Neural progenitor cell (in vitro differentiated cells): ENCODE results near the gene CYB5R4. TPM values are rescaled to one million over a fixed set of nuclear protein-coding genes. Genes with fewer than 3 reads are reported as not detected.

ENCODE experiments used
- DNase-seq: peaks from one replicate; pipeline ENCODE4 v3.0.0-alpha.2; 2016; ENCODE audit warnings: low spot score
- H2AFZ ChIP-seq: fragments of 200-600 bp; sonication (generic); replicated peaks from 2 replicates; pipeline ENCODE4 v1.6.1; 2016; ENCODE audit warnings: antibody characterized with exemption
- H3F3A ChIP-seq: fragments of 200-600 bp; sonication (generic); 2 replicates; pipeline ENCODE4 v1.6.1; 2016; ENCODE audit warnings: antibody characterized with exemption, low read depth
- H3K27ac ChIP-seq: fragments of 200-600 bp; sonication (generic); 2 replicates; pipeline ENCODE4 v1.5.1; 2016; ENCODE audit warnings: mild to moderate bottlenecking
- H3K27me3 ChIP-seq: fragments of 200-600 bp; sonication (generic); 2 replicates; pipeline ENCODE4 v1.6.1; 2016; ENCODE audit warnings: mild to moderate bottlenecking, moderate library complexity
- H3K36me3 ChIP-seq: fragments of 200-600 bp; sonication (generic); 2 replicates; pipeline ENCODE4 v1.5.1; 2016
- H3K4me1 ChIP-seq: fragments of 200-600 bp; sonication (generic); 2 replicates; pipeline ENCODE4 v1.6.1; 2016; ENCODE audit warnings: mixed run types
- H3K4me2 ChIP-seq: fragments of 200-600 bp; sonication (generic); 2 replicates; pipeline ENCODE4 v1.6.1; 2016
- H3K4me3 ChIP-seq: fragments of 200-600 bp; sonication (generic); 2 replicates; pipeline ENCODE4 v1.5.1; 2016
- H3K79me2 ChIP-seq: fragments of 200-600 bp; sonication (generic); 2 replicates; pipeline ENCODE4 v1.6.1; 2016; ENCODE audit warnings: low read depth
- H3K9ac ChIP-seq: fragments of 200-600 bp; sonication (generic); 2 replicates; pipeline ENCODE4 v1.6.1; 2016
- H3K9me3 ChIP-seq: fragments of 200-600 bp; sonication (generic); 2 replicates; pipeline ENCODE4 v1.5.1; 2016; ENCODE audit warnings: low read depth
- H4K20me1 ChIP-seq: fragments of 200-600 bp; sonication (generic); 2 replicates; pipeline ENCODE4 v1.6.1; 2016; ENCODE audit warnings: low read depth
- H3K27ac Mint-ChIP-seq: 3 replicates; pipeline ENCODE4 v1.8.0; 2021; ENCODE audit warnings: mixed read lengths
- H3K27me3 Mint-ChIP-seq: 2 replicates; pipeline ENCODE4 v1.8.0; 2022; ENCODE audit warnings: low read depth, mild to moderate bottlenecking, inconsistent platforms, moderate library complexity, mixed read lengths; ENCODE audit not compliant: insufficient read depth
- H3K36me3 Mint-ChIP-seq: 3 replicates; pipeline ENCODE4 v1.8.0; 2021; ENCODE audit warnings: mixed read lengths
- H3K4me1 Mint-ChIP-seq: 3 replicates; pipeline ENCODE4 v1.8.0; 2021; ENCODE audit warnings: mixed read lengths
- H3K4me3 Mint-ChIP-seq: 3 replicates; pipeline ENCODE4 v1.8.0; 2021; ENCODE audit warnings: mild to moderate bottlenecking, moderate library complexity, mixed read lengths
- H3K9me3 Mint-ChIP-seq: 3 replicates; pipeline ENCODE4 v1.8.0; 2020; ENCODE audit warnings: mixed read lengths
- EZH2 ChIP-seq: fragments of 200-600 bp; sonication (generic); IDR thresholded peaks from 2 replicates; pipeline ENCODE4 v1.6.1; 2017; ENCODE audit warnings: antibody characterized with exemption, mild to moderate bottlenecking, moderate library complexity
- EZH2phosphoT487 ChIP-seq: fragments of 200-600 bp; sonication (generic); IDR thresholded peaks from 2 replicates; pipeline ENCODE4 v1.6.1; 2017; ENCODE audit warnings: antibody characterized with exemption
- total RNA-seq: library from RNA; depleted of rRNA; stranded (reverse); fragments of >200 nt; gene quantifications from 2 replicates; pipeline ENCODE4 v1.2.3, GENCODE V29; 2015; ENCODE audit warnings: low replicate concordance
- TF ChIP-seq, protein P1 (sequence below): fragments of 200-600 bp; sonication (generic); IDR thresholded peaks from 2 replicates; pipeline ENCODE4 v1.5.1; 2017; ENCODE audit warnings: antibody characterized with exemption, mild to moderate bottlenecking

The CYB5R4 gene
- total RNA-seq, 1 donor from 2014 or later, result 8.5 TPM

DNA sequence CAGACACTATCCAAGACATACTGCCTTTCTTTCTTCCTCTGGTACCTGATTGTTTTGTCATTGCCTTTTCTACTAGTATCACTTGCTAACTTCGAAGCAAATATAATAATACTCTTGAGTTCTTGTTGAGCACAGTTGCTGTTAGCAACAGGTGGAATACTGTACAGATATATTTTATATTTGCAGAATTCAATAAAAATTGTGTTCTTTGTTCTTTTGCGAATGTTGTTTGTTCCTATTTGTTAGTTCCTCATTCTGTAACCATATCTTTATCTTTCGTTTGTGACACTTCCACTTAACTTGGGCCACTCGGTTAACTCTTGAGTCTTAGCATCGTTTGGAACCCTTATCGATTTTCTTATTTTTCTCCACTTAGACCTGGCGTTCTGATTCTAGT is 868 bp downstream of the CYB5R4 start:
- peaks cover 38% of the 10 kb centered on the region for H3K79me2 ChIP-seq
- Mint-ChIP-seq H3K27ac (no peak overlapping the region), H3K9me3 (no peaks in the 10 kb centered on the region), H3K4me3 (peak overlapping the region; percentile 95), H3K36me3 (peaks cover 1% of the 10 kb centered on the region), H3K27me3 (peaks cover 10% of the 10 kb centered on the region), H3K4me1 (peaks cover 14% of the 10 kb centered on the region)
- no peaks in the 10 kb centered on the region for H3K9me3 ChIP-seq
- peaks cover 13% of the 10 kb centered on the region for H4K20me1 ChIP-seq
- H2AFZ ChIP-seq, result peak overlapping the region; percentile 78
- no peak for DNase-seq
- TF ChIP-seq EZH2 (no peak), EZH2phosphoT487 (no peak)
- TF ChIP-seq, protein P1, sequence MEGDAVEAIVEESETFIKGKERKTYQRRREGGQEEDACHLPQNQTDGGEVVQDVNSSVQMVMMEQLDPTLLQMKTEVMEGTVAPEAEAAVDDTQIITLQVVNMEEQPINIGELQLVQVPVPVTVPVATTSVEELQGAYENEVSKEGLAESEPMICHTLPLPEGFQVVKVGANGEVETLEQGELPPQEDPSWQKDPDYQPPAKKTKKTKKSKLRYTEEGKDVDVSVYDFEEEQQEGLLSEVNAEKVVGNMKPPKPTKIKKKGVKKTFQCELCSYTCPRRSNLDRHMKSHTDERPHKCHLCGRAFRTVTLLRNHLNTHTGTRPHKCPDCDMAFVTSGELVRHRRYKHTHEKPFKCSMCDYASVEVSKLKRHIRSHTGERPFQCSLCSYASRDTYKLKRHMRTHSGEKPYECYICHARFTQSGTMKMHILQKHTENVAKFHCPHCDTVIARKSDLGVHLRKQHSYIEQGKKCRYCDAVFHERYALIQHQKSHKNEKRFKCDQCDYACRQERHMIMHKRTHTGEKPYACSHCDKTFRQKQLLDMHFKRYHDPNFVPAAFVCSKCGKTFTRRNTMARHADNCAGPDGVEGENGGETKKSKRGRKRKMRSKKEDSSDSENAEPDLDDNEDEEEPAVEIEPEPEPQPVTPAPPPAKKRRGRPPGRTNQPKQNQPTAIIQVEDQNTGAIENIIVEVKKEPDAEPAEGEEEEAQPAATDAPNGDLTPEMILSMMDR, result no peak
- H3F3A ChIP-seq, result peaks cover 8% of the 10 kb centered on the region
- no peak overlapping the region for H3K27ac ChIP-seq
- peak overlapping the region; percentile 82 for H3K4me2 ChIP-seq
- peak overlapping the region; percentile 75 for H3K4me3 ChIP-seq
- no peaks in the 10 kb centered on the region for H3K36me3 ChIP-seq
- H3K27me3 ChIP-seq, result peaks cover 34% of the 10 kb centered on the region
- peak overlapping the region; percentile 5 for H3K9ac ChIP-seq
- peaks cover 12% of the 10 kb centered on the region for H3K4me1 ChIP-seq

- H3K9me3 Mint-ChIP-seq, result no peaks in the 10 kb centered on the region
- Histone ChIP-seq H3K4me2 (peak overlapping the region; percentile 82), H4K20me1 (peaks cover 13% of the 10 kb centered on the region), H2AFZ (no peak overlapping the region), H3K4me3 (peak overlapping the region; percentile 75), H3F3A (peaks cover 8% of the 10 kb centered on the region), H3K79me2 (peaks cover 38% of the 10 kb centered on the region), H3K4me1 (peaks cover 12% of the 10 kb centered on the region), H3K27ac (no peak overlapping the region), H3K9ac (no peak overlapping the region), H3K9me3 (no peaks in the 10 kb centered on the region), H3K36me3 (no peaks in the 10 kb centered on the region), H3K27me3 (peaks cover 28% of the 10 kb centered on the region)
- peaks cover 5% of the 10 kb centered on the region for H3K36me3 Mint-ChIP-seq
- no peak overlapping the region for H3K27ac Mint-ChIP-seq
- DNase-seq, result no peak
- TF ChIP-seq EZH2phosphoT487 (no peak), EZH2 (no peak)
- TF ChIP-seq, protein P1, result no peak
- peak overlapping the region; percentile 95 for H3K4me3 Mint-ChIP-seq
- peaks cover 14% of the 10 kb centered on the region for H3K4me1 Mint-ChIP-seq
- H3K27me3 Mint-ChIP-seq, result peaks cover 6% of the 10 kb centered on the region
These were observed 1.4 kb downstream of the CYB5R4 start for GRCh38 chr6:83860782-83861495.

DNA sequence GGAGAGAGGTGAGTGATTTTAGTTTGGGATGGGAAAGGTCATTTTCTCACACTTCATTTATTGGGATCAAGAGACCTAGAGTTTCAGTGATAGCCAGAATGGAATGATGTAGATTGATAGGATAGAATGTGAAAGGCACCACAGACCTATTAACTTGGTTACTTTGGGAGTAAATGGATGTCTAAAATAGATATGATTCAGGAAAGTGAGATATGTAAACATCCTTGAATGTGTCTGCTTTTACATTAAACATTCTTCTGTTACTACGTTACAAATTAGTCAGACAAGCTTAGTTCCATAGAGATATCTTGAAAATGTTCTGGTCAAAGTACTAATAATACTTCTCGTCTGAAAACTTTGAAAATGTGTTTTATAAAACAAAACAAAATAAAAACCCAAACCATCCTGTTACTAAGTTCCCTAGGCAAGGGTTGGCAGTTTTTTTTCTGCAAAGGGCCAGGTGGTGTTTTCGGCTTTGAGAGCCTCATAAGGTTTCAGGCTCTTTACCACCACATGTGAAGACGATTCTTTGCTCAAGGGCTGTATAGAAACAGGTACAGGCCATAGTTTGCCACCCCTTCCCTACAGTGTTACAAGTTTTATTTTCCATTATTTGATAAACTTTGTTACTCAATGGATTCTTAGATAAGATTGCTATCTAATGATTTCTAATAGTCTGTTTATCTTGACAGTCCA is 3.4 kb downstream of the CYB5R4 start:
- H3K4me1 Mint-ChIP-seq, result peaks cover 14% of the 10 kb centered on the region
- H3K9ac ChIP-seq, result no peak overlapping the region
- peaks cover 13% of the 10 kb centered on the region for H4K20me1 ChIP-seq
- H3K36me3 Mint-ChIP-seq, result peaks cover 15% of the 10 kb centered on the region
- H3K36me3 ChIP-seq, result no peaks in the 10 kb centered on the region
- no peak overlapping the region for H3K4me3 ChIP-seq
- DNase-seq, result no peak
- peaks cover 12% of the 10 kb centered on the region for H3K9me3 Mint-ChIP-seq
- H3K27ac ChIP-seq, result no peak overlapping the region
- H3K27ac Mint-ChIP-seq, result no peak overlapping the region
- H3K79me2 ChIP-seq, result peaks cover 38% of the 10 kb centered on the region
- H3K9me3 ChIP-seq, result no peaks in the 10 kb centered on the region
- no peak overlapping the region for H2AFZ ChIP-seq
- no peak for TF ChIP-seq EZH2
- TF ChIP-seq, protein P1, result no peak
- H3K27me3 ChIP-seq, result peaks cover 8% of the 10 kb centered on the region
- peaks cover 6% of the 10 kb centered on the region for H3K27me3 Mint-ChIP-seq
- peaks cover 12% of the 10 kb centered on the region for H3K4me1 ChIP-seq
- H3F3A ChIP-seq, result peaks cover 8% of the 10 kb centered on the region
- no peak overlapping the region for H3K4me3 Mint-ChIP-seq
- no peak overlapping the region for H3K4me2 ChIP-seq
